Measurements from ENCODE around the gene CCS. TPM values are rescaled to one million over a fixed set of nuclear protein-coding genes. Genes with fewer than 3 reads are reported as not detected.
A peak's percentile ranks its signal among the peaks of the same experiment; 100 is the strongest.

CCS gene
- total and polyA plus RNA-seq, 5 experiments from 2014 or later = 39.2 to 59.1 (median 53.4) TPM

DNA sequence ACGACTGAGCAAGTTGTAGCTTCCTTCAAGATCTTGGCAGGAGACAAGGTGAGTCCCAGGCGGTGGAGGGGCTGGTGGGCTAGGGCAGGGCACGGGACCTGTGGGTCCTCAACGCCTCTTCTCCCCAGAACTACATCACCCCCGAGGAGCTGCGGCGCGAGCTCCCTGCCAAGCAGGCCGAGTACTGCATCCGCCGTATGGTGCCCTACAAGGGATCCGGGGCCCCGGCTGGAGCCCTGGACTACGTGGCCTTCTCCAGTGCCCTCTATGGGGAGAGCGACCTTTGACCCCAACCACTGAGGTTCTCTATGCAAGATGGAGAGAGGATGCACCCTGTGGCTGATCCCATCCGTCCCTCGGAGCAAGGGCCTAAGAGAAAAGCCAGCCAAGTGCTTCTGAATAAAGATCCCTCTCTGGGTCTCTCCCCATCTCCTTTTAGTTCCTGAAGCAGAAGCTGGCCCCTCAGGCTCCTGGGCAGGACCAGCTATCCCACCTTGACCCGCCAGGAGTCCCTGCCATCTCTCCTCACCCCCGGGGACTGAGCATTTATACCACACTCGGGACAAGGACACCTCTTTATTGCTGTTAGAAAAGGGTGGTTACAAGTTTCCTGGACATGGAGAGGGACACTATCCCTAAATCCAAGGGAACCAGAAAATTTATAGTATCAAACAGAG lies 29.9 kb upstream of the CCS start:
- Mint-ChIP-seq H3K27ac (no peak overlapping the region), H3K27me3 (peaks cover 0 to 9% (median 1%) of the 10 kb centered on the region in 5 donors), H3K4me1 (peaks cover 0 to 19% (median 7%) of the 10 kb centered on the region in 4 donors), H3K4me3 (no peak overlapping the region), H3K36me3 (peaks cover 0 to 2% (median 0%) of the 10 kb centered on the region in 3 donors), H3K9me3 (no peaks in the 10 kb centered on the region)
- no peak for ATAC-seq
- DNase-seq = no peak
- POLR2A ChIA-PET = interaction anchor here (2.7 kb wide), 1 partner anchor 17 kb away, joined by 10 read pairs; the partner anchor contains the start of genes ACTN3 and ZDHHC24

DNA sequence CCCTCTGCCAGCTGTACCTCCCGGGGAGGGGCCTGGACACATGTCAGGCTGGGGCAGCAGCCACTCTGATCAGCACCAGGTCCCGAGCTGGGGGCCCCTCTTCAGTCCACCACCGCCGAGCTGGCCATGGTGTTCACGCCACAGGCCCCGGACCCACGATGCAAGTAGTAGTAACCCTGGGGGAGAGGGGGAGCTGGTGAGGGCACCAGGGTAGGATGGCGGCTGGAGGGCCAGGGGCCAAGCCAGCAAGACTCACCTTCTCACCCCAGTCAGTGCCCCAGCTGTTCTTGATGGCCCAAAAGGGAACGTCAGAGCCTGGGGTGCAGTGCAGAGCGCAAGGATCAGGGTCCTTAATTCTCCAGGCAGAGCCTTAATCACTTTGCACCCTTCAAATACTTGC lies 29.2 kb upstream of the CCS start:
- Mint-ChIP-seq H3K4me1 (peaks cover 0 to 20% (median 10%) of the 10 kb centered on the region in 4 donors), H3K4me3 (no peak overlapping the region), H3K36me3 (peaks cover 0 to 2% (median 0%) of the 10 kb centered on the region in 3 donors), H3K9me3 (no peaks in the 10 kb centered on the region), H3K27ac (peak overlapping the region in 1 of 10 donors; percentile 29), H3K27me3 (peaks cover 0 to 2% (median 0%) of the 10 kb centered on the region in 5 donors)
- ATAC-seq (no peak), DNase-seq (no peak)
- POLR2A ChIA-PET = interaction anchor here (2.7 kb wide), 1 partner anchor 17 kb away, joined by 10 read pairs; the partner anchor contains the start of genes ACTN3 and ZDHHC24

DNA sequence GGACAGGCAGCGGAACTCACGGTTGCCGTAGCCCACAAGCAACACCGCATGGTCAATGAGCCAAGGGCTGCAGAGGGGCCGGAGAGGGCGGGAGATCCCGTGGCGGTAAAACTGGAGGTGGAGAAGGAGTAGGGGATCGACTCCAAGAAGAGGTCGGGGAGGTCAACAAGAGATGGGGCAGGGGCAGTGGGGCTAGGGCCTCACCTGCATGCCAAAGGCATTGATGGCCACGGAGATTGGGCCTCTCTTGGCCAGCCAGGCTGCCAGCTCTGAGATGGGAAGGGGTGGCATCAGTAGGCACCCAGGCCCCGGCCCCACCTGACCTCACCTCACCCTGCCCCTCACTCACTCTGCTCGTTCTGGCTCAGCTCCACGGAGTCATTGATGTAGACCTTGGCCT lies 28.4 kb upstream of the CCS start:
- Mint-ChIP-seq H3K4me3 (no peak overlapping the region), H3K27ac (peak overlapping the region in 2 of 10 donors; percentile 32 to 84), H3K27me3 (no peaks in the 10 kb centered on the region), H3K36me3 (peaks cover 0 to 2% (median 0%) of the 10 kb centered on the region in 3 donors), H3K9me3 (no peaks in the 10 kb centered on the region), H3K4me1 (peaks cover 0 to 18% (median 10%) of the 10 kb centered on the region in 4 donors)
- ATAC-seq (no peak), DNase-seq (no peak)
- POLR2A ChIA-PET = interaction anchor here (2.7 kb wide), 1 partner anchor 18 kb away, joined by 10 read pairs; the partner anchor contains the start of genes ACTN3 and ZDHHC24

DNA sequence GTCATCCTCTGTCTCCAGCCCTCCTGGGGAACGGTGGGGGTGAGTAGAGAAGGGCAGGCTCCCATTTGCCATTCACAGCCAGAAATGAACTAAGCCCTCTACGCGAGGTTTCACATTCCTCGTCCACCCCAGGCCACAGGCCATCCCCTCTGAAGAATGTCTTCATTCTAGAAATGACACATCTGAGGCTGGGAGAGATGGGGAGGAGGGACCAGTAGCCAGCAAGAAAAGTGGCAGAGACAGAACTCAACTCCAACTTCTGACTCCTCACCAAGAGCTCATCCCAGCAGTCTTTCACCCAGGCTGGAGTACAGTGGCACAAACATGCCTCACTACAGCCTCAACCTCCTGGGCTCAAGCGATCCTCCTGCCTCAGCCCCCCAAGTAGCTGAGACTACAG lies 28.0 kb upstream of the CCS start:
- Mint-ChIP-seq H3K9me3 (no peaks in the 10 kb centered on the region), H3K27me3 (no peaks in the 10 kb centered on the region), H3K4me1 (peaks cover 0 to 18% (median 10%) of the 10 kb centered on the region in 4 donors), H3K36me3 (peaks cover 0 to 2% (median 0%) of the 10 kb centered on the region in 3 donors), H3K27ac (peak overlapping the region in 1 of 10 donors; percentile 32), H3K4me3 (no peak overlapping the region)
- no peak for DNase-seq
- ATAC-seq = no peak
- POLR2A ChIA-PET = interaction anchor here (2.7 kb wide), 1 partner anchor 19 kb away, joined by 10 read pairs; the partner anchor contains the start of genes ACTN3 and ZDHHC24

DNA sequence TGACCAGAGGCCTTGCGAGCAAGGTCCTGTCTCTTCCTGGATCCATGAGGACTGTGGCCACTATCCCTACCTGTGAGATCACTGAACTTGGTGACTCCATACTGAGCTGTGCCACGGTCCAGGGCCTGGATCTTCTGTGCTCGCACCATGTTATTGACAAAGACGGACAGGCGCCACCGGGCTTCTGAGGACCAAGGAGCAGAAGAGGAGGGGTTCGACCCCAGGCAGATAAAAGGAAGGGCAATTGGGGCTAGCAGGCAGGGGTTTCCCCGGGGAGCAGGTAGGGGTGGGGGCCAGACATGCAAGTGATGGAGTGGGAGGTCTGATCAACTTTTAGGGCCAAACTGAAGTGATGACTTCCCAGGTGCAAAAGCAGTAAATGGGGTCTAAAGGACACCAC lies 26.8 kb upstream of the CCS start:
- DNase-seq (no peak), ATAC-seq (no peak)
- Mint-ChIP-seq H3K4me3 (peak overlapping the region in 7 of 10 donors; percentile 22 to 73 (median 48)), H3K27me3 (peaks cover 0 to 2% (median 0%) of the 10 kb centered on the region in 5 donors), H3K9me3 (no peaks in the 10 kb centered on the region), H3K27ac (peak overlapping the region in 2 of 10 donors; percentile 41 to 68), H3K36me3 (peaks cover 0 to 2% (median 0%) of the 10 kb centered on the region in 3 donors), H3K4me1 (peaks cover 0 to 18% (median 10%) of the 10 kb centered on the region in 4 donors)
- POLR2A ChIA-PET = no interaction called here

DNA sequence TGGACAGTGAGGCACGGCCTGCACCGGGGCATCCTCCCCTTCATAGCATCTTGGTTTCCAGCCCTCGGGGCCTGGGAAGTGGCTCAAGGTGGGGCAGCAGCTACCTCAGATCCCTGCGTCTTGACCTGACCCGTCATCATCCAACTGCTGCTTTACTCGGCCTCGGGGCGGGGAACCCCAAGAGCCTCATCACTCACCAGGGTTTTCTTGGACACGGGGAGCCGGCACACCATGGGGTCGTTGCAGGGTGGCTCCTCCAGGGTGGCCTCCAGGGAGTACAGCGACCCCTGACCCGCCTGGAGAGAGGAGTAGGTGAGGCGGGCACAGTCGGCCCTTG lies 25.2 kb upstream of the CCS start:
- H3K9me3 Mint-ChIP-seq = no peaks in the 10 kb centered on the region
- peak overlapping the region in 2 of 10 donors; percentile 41 to 50 for H3K27ac Mint-ChIP-seq
- peaks cover 0 to 2% (median 0%) of the 10 kb centered on the region in 5 donors for H3K27me3 Mint-ChIP-seq
- peak overlapping the region; percentile 56 to 87 (median 78) for H3K4me3 Mint-ChIP-seq
- DNase-seq (no peak), ATAC-seq (peak in 1 of 2 donors; percentile 7)
- peaks cover 0 to 2% (median 0%) of the 10 kb centered on the region in 3 donors for H3K36me3 Mint-ChIP-seq
- POLR2A ChIA-PET = interaction anchor here (0.6 to 2.6 kb wide), 10 partner anchors 8 to 668 kb away, joined by 3 to 26 read pairs (median 6); partner anchors contain the start of genes ACTN3, DPP3, RBM14 and RBM4
- H3K4me1 Mint-ChIP-seq = peaks cover 0 to 18% (median 10%) of the 10 kb centered on the region in 4 donors

DNA sequence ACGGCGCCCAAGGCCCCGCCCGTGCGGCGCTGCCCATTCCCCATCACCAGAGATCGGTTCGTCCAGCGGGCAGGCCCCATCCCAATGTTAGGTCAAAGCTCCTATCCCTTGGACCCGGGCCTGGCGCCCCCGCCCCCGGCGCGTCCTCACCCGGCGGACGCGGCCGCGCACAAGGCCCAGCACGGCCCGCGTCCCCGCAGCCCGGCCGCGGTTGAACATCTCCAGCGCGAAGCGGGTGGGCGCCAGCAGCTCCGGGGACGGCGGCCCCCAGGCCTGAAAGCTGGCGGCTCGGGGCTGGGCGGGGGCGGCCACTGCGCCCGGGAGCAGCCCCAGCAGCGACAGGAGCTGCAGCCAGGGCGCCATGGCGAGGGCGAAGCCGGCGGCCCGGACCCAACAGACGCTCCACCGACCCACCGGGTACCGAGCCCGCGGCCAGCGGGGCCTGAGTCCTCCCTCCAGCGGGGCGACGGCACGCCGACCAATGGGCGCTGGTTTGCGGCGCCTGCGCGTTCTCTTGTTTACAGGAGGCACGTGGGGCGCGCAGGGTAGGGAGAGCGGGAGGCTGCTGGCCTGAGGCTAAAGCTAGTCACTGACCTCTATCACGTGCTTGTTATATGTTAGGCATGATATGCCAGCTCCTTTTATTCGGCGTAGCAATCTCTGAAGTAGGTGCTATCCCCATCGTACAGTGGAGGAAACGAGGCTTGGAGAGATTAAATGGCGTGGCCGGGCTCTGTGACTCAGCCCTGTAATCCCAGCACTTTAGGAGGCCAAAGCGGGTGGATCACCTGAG lies 24.7 kb upstream of the CCS start, which contains the start of gene CTSF:
CTSF (minus strand) TSS at position 483 of the 793 bp plus-strand sequence; CDS start at position 363, 120 bp downstream.
- ATAC-seq = peak; percentile 94 to 99
- peaks cover 0 to 2% (median 0%) of the 10 kb centered on the region in 5 donors for H3K27me3 Mint-ChIP-seq
- peak within 1 kb of the TSS; percentile 75 to 89 (median 86) for H3K4me3 Mint-ChIP-seq
- no peaks in the 10 kb centered on the region for H3K9me3 Mint-ChIP-seq
- H3K36me3 Mint-ChIP-seq = peaks cover 0 to 2% (median 0%) of the 10 kb centered on the region in 3 donors
- POLR2A ChIA-PET = interaction anchor here (0.5 to 2.6 kb wide), 17 partner anchors 9 to 667 kb away, joined by 3 to 26 read pairs (median 4); partner anchors contain the start of genes ACTN3, DPP3, MRPL11 and RBM14
- peaks cover 0 to 18% (median 10%) of the 10 kb centered on the region in 4 donors for H3K4me1 Mint-ChIP-seq
- H3K27ac Mint-ChIP-seq = peak within 1 kb of the TSS in 9 of 10 donors; percentile 66 to 95 (median 87)
- DNase-seq = peak; percentile 50 to 89 (median 68)

DNA sequence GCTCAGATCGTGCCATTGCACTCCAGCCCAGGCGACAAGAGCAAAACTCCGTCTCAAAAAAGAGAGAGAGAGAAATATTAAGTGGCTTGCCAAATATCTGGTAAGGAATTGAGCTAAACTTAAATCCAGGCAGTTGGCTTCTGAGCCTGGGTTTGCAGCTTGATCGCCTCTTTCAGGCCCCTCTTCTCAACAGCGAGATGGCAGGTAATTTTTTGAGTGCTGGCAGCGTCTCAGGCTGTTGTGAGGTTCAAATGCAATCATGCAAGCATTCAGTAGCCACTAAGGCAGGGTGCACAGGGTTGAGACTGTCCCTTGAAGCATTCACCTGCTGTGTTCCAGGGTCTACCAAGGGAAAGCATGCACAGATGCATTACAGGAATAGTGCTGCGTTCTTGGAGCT lies 23.9 kb upstream of the CCS start:
- no peak for DNase-seq
- Mint-ChIP-seq H3K27me3 (peaks cover 0 to 4% (median 0%) of the 10 kb centered on the region in 5 donors), H3K36me3 (peaks cover 0 to 2% (median 0%) of the 10 kb centered on the region in 3 donors), H3K4me3 (peak overlapping the region in 8 of 10 donors; percentile 75 to 89 (median 86)), H3K4me1 (peaks cover 0 to 18% (median 10%) of the 10 kb centered on the region in 4 donors), H3K27ac (peak overlapping the region in 2 of 10 donors; percentile 91 to 95), H3K9me3 (no peaks in the 10 kb centered on the region)
- ATAC-seq = no peak
- POLR2A ChIA-PET = interaction anchor here (0.6 to 2.6 kb wide), 13 partner anchors 9 to 273 kb away, joined by 3 to 26 read pairs (median 4); partner anchors contain the start of genes ACTN3, DPP3, MRPL11 and RBM14

DNA sequence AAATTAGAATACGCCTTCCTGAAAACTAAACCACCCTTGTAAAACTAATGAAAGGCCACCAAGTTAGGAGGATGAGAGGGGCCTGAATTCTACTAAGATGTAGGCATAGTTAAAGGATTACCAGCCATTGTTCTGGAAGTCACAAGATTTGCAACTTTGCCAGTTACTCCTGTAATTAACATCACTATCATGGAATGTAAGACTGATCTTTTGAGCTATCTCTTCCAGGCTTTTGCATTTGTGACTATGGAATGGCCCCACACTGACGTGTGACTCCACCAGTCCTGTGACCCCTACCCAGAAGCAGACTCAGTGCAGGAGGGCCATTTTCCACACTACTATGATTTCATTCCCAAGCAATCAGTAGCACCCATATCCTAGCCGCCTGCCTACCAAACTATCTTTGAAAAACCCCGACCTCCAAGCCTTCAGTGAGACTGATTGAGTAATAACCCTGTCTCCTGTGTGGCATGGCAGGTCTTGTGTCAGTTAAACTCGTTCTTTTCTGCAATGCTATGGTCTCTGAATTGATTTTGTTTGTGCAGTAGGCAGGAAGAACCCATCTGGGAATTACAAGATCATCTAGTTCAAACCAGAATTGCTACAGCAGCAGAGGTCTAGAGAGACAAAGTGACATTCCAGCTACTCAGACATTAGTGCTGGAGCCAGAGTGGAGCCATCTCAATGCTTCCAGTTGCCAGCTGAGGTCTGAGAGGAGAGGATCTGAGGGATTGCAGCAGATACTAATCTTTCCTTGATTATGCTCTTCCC lies 22.7 kb upstream of the CCS start:
- Mint-ChIP-seq H3K27ac (peak overlapping the region in 3 of 10 donors; percentile 7 to 65 (median 19)), H3K9me3 (no peaks in the 10 kb centered on the region), H3K4me3 (peak overlapping the region in 4 of 10 donors; percentile 15 to 51 (median 40)), H3K36me3 (no peaks in the 10 kb centered on the region), H3K27me3 (peaks cover 5 to 10% (median 6%) of the 10 kb centered on the region in 5 donors), H3K4me1 (peaks cover 0 to 16% (median 10%) of the 10 kb centered on the region in 4 donors)
- POLR2A ChIA-PET = interaction anchor here (0.7 to 2.6 kb wide), 4 partner anchors 25 to 272 kb away, joined by 3 to 26 read pairs (median 4); partner anchors contain the start of genes RBM4B and ZDHHC24
- ATAC-seq = no peak
- DNase-seq = no peak

DNA sequence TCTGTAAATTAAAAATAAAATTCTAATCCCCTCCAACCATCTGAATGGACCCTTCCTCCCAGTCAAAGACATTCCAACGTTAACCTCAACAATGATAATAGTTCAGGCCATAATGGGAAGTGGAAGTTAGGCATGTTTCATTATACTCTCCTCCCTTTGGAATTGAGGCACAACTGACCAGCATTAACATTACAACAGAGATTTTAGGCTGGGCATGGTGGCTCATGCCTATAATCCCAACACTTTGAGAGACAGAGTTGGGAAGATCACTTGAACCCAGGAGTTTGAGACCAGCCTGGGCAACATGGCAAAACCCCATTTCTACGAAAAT lies 22.2 kb upstream of the CCS start:
- Mint-ChIP-seq H3K36me3 (no peaks in the 10 kb centered on the region), H3K27ac (no peak overlapping the region), H3K27me3 (peaks cover 8 to 14% (median 10%) of the 10 kb centered on the region in 5 donors), H3K4me1 (peaks cover 0 to 16% (median 10%) of the 10 kb centered on the region in 4 donors), H3K9me3 (no peaks in the 10 kb centered on the region), H3K4me3 (peak overlapping the region in 1 of 10 donors; percentile 28)
- POLR2A ChIA-PET = interaction anchor here (0.7 kb wide), 2 partner anchors 11 to 343 kb away, joined by 4 read pairs; no protein-coding TSS in a partner anchor
- no peak for DNase-seq
- no peak for ATAC-seq

DNA sequence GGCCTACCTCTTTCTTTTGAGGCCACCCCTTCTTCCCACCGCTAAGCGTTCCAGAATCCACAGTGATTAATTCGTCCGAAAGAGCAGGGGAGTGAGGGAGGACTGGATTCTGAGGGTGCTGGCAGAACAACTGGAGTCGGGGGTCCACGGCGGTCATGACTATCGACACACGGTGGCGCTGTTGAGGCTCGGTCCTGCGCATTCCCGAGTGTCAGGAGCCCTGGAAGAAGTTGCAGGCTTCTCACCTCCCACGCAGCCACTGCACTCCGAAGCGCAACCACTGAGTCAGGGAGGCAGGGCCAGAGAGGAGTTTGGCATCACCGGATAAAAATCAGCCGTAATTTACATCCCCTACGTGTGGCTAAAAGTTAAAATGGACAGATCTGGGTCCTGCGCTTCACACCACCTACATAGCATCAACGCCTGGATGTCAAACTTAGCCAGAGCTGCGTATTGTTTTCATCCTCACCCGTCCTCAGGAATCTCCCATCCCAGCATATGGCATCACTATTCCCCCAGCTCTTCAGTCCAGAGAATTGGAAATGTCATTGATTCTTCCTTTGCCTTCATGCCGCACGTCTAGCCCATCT lies 13.9 kb upstream of the CCS start:
- POLR2A ChIA-PET = interaction anchor here (0.5 to 3.4 kb wide), 4 partner anchors 40 to 262 kb away, joined by 3 to 46 read pairs (median 4); partner anchors contain the start of gene RBM4B
- peaks cover 0 to 1% (median 0%) of the 10 kb centered on the region in 3 donors for H3K36me3 Mint-ChIP-seq
- H3K27me3 Mint-ChIP-seq = peaks cover 6 to 22% (median 19%) of the 10 kb centered on the region in 5 donors
- peaks cover 6 to 14% (median 9%) of the 10 kb centered on the region in 4 donors for H3K4me1 Mint-ChIP-seq
- peaks cover 0 to 14% (median 8%) of the 10 kb centered on the region in 9 donors for H3K9me3 Mint-ChIP-seq
- peak overlapping the region in 3 of 10 donors; percentile 5 to 60 (median 17) for H3K27ac Mint-ChIP-seq
- ATAC-seq (peak; percentile 86 to 99), DNase-seq (peak; percentile 64 to 89 (median 76))
- H3K4me3 Mint-ChIP-seq = peak overlapping the region in 1 of 10 donors; percentile 19
